KMS-11 (cell line): Measurements from ENCODE around the gene SNAP91.
"Not testable (repeated sequence)": the region's sequence is repeated elsewhere in the genome, so short reads cannot be mapped to it uniquely, and the experiment has no call there.

Source experiments
- H2AFZ ChIP-seq: fragments of 200-600 bp; sonication (generic); 2 replicates; pipeline ENCODE4 v1.6.1; 2016; ENCODE audit warnings: antibody characterized with exemption, mixed run types, low read depth
- H3K27ac ChIP-seq: fragments of 200-600 bp; sonication (generic); 2 replicates; pipeline ENCODE4 v1.6.1; 2016; ENCODE audit warnings: mild to moderate bottlenecking, mixed run types
- H3K27me3 ChIP-seq: fragments of 200-600 bp; sonication (generic); 2 replicates; pipeline ENCODE4 v1.6.1; 2017; ENCODE audit warnings: mild to moderate bottlenecking, low read depth, mixed run types, moderate library complexity; ENCODE audit not compliant: insufficient read depth
- H3K36me3 ChIP-seq: fragments of 200-600 bp; sonication (generic); 2 replicates; pipeline ENCODE4 v1.6.1; 2017; ENCODE audit warnings: mild to moderate bottlenecking, mixed run types; ENCODE audit not compliant: insufficient read depth
- H3K4me1 ChIP-seq: fragments of 200-600 bp; sonication (generic); 2 replicates; pipeline ENCODE4 v1.6.1; 2016; ENCODE audit warnings: mild to moderate bottlenecking, low read depth, mixed run types; ENCODE audit not compliant: poor library complexity, severe bottlenecking
- H3K4me2 ChIP-seq: fragments of 200-600 bp; sonication (generic); 2 replicates; pipeline ENCODE4 v1.7.0; 2016; ENCODE audit warnings: mild to moderate bottlenecking, mixed run types
- H3K4me3 ChIP-seq: fragments of 200-600 bp; sonication (generic); IDR thresholded peaks from 2 replicates; pipeline ENCODE4 v1.6.1; 2017; ENCODE audit warnings: low read depth, low read length, mixed read lengths; ENCODE audit not compliant: insufficient read depth
- H3K79me2 ChIP-seq: fragments of 200-600 bp; sonication (generic); 2 replicates; pipeline ENCODE4 v1.6.1; 2016; ENCODE audit warnings: low read depth, mixed run types; ENCODE audit not compliant: insufficient read depth
- H3K9ac ChIP-seq: fragments of 200-600 bp; sonication (generic); 2 replicates; pipeline ENCODE4 v1.6.1; 2016; ENCODE audit warnings: mild to moderate bottlenecking, mixed run types
- H4K20me1 ChIP-seq: fragments of 200-600 bp; sonication (generic); 2 replicates; pipeline ENCODE4 v1.6.1; 2016; ENCODE audit warnings: mild to moderate bottlenecking, mixed run types; ENCODE audit not compliant: insufficient read depth
- CTCF ChIP-seq: fragments of 200-600 bp; sonication (generic); conservative IDR thresholded peaks from 2 replicates; pipeline ENCODE4 v1.6.1; 2017; ENCODE audit warnings: low read depth, mild to moderate bottlenecking, antibody characterized with exemption, low read length, moderate library complexity, mixed read lengths

SNAP91 gene

DNA sequence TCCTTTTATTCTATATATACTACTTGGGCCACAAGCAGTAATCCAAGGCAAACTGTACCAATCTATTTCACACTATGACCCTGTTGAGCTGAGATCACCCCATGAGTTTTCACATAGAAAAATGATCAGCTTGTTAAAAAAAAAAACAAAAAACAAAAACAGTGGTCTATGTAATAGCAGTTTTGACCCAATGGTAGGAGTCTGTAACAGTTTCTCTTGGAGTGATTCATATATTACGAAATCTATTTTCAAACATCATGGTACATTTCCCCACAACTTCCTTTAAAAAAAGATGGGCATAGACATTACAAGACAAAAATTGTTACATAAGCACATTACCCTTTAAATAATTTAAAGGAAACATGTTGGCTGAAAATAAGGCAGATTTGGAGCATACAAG, 118.5 kb downstream of the SNAP91 start:
- Histone ChIP-seq H3K4me1 (no peaks in the 10 kb centered on the region), H3K36me3 (no peaks in the 10 kb centered on the region), H3K27ac (no peak overlapping the region), H3K4me3 (no peak overlapping the region), H2AFZ (no peak overlapping the region), H3K4me2 (no peak overlapping the region), H3K27me3 (no peaks in the 10 kb centered on the region), H4K20me1 (no peaks in the 10 kb centered on the region), H3K79me2 (no peaks in the 10 kb centered on the region), H3K9ac (no peak overlapping the region)
- no peak for TF ChIP-seq CTCF

GRCh38 chr6:83589076-83589475, 119.8 kb downstream of the SNAP91 start:
- H3K4me2 ChIP-seq: no peak overlapping the region
- H3K4me3 ChIP-seq: no peak overlapping the region
- H3K36me3 ChIP-seq: no peaks in the 10 kb centered on the region
- no peak overlapping the region for H2AFZ ChIP-seq
- no peaks in the 10 kb centered on the region for H3K79me2 ChIP-seq
- no peaks in the 10 kb centered on the region for H3K27me3 ChIP-seq
- no peak overlapping the region for H3K27ac ChIP-seq
- no peaks in the 10 kb centered on the region for H4K20me1 ChIP-seq
- no peak for TF ChIP-seq CTCF
- H3K9ac ChIP-seq: no peak overlapping the region
- H3K4me1 ChIP-seq: no peaks in the 10 kb centered on the region

DNA sequence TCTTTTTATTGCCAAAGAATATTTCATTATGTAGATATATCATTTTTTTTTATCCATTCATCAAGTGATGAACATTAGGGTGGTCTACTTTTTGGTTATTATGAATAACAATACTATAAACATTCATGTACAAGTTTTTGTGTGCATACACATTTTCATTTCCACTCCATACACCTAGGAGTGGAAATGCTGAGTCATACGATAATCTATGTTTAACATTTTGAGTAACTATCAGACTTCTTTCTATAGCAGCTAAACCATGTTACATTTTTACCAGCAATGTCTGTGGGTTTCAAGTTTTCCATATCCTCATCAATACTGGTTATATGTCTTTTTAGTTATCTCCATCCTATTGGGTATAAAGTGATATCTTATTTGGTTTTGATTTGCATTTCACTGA, 130.8 kb downstream of the SNAP91 start:
- Histone ChIP-seq H4K20me1 (no peaks in the 10 kb centered on the region), H3K27ac (no peak overlapping the region), H2AFZ (no peak overlapping the region), H3K9ac (no peak overlapping the region), H3K4me3 (no peak overlapping the region), H3K36me3 (no peaks in the 10 kb centered on the region), H3K4me1 (no peaks in the 10 kb centered on the region), H3K79me2 (no peaks in the 10 kb centered on the region), H3K27me3 (no peaks in the 10 kb centered on the region), H3K4me2 (no peak overlapping the region)
- no peak for TF ChIP-seq CTCF

- Histone ChIP-seq H3K4me3 (no peak overlapping the region), H3K36me3 (no peaks in the 10 kb centered on the region), H3K27ac (no peak overlapping the region), H2AFZ (no peak overlapping the region), H3K27me3 (no peaks in the 10 kb centered on the region), H4K20me1 (no peaks in the 10 kb centered on the region), H3K4me2 (no peak overlapping the region), H3K79me2 (no peaks in the 10 kb centered on the region), H3K4me1 (no peaks in the 10 kb centered on the region), H3K9ac (no peak overlapping the region)
- no peak for TF ChIP-seq CTCF
These were observed 134.1 kb downstream of the SNAP91 start for GRCh38 chr6:83574783-83575182.

- H3K4me3 ChIP-seq, H2AFZ ChIP-seq, H3K4me1 ChIP-seq, H3K36me3 ChIP-seq, H4K20me1 ChIP-seq, H3K27ac ChIP-seq, H3K79me2 ChIP-seq, H3K4me2 ChIP-seq, H3K9ac ChIP-seq, H3K27me3 ChIP-seq: not testable (repeated sequence)
These were observed 137.2 kb downstream of the SNAP91 start for GRCh38 chr6:83571663-83572185.
